GM19035 (cell line): ENCODE results near the gene KATNB1.
"Not testable (repeated sequence)": the region's sequence is repeated elsewhere in the genome, so short reads cannot be mapped to it uniquely, and the experiment has no call there.

Source experiments
- ATAC-seq: cut with Tn5 transposase; IDR thresholded peaks from one replicate; pipeline ENCODE4 v1.9.1; 2021; ENCODE audit not compliant: unreplicated experiment

KATNB1 gene

DNA sequence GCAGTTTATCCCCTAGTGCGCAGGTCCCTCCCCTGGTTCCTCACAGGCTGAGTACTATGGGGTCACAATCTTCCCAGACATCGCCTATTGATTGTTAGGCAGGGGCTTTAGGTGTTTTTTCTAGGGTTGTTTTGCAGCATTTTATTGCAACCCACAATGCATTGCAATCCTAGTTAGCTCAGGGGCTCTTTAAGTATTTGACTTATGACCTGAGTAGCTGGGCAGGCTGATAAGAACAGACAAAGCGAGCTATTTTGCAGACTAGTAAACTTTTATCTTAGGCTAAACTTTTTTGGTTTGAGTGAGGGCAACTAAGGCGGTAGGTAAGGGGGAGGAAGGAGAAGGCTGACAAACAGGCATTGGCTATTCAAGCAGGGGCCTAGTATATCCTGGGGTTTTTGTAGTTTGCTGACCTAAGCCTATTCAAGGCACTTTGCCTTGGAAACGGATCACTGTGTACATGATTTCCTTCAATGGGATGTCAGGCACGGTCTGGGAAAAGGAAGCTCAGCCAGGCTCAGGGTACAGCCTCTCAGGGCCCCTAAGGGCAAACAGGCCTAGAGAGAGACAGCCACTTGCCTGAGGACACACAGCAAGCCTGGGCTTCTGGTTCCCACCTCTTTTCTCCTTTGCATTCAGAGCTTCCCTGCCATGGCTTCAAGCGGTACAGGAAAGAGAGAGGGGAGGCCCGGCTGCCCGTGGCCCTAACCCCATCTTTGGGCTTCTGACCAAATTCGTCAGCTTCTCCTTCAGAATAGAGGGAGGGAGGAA lies 34.6 kb upstream of the KATNB1 start:
- no peak for ATAC-seq

DNA sequence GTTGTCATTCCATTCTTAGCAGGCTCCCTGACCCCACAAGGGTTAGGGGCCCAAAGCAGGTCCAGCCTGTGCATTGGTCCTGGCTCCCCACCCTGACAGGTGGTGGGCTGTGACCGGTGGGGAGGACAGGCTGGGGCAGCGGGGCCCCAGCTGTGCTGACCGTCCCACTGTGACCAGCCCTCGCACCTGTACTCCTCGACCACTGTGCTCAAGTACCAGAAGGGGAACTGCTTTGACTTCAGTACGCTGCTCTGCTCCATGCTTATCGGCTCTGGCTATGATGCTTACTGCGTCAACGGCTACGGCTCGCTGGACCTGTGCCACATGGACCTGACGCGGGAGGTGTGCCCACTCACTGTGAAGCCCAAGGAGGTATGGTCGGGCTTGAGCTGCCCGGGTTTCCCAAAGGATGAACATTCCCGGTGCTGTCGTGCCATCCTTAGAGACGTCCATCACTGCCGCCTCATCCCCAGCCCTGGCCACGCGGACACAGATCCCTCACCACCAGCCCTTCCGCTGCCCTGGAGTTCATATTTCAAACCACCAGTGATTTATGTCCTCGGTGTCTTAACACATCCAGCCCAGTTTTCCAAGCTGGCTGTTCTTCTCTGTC lies 33.7 kb upstream of the KATNB1 start:
- no peak for ATAC-seq

DNA sequence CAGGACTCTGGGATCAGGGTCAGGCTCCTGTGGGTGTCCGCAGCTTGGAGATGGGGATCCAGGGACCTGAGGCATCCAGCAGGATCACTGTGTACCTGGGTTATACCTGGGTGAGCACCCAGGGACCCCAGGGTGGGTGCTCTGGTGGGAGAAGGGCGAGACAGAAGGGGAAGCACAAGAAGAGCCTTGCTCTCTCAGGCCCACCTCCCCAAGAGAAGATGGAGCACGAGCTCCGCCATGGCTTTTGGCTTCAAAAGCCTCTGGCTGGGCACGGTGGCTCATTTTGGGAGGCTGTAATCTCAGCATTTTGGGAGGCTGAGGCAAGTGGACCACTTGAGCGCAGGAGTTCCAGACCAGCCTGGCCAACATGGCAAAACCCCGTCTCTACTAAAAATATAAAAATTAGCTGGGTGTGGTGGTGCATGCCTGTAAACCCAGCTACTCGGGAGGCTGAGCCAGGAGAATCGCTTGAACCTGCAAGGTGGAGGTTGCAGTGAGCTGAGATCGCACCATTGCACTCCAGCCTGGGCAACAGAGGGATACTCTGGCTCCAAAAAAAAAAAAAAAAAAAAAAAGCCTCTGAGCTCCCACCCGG lies 32.1 kb upstream of the KATNB1 start:
- no peak for ATAC-seq

DNA sequence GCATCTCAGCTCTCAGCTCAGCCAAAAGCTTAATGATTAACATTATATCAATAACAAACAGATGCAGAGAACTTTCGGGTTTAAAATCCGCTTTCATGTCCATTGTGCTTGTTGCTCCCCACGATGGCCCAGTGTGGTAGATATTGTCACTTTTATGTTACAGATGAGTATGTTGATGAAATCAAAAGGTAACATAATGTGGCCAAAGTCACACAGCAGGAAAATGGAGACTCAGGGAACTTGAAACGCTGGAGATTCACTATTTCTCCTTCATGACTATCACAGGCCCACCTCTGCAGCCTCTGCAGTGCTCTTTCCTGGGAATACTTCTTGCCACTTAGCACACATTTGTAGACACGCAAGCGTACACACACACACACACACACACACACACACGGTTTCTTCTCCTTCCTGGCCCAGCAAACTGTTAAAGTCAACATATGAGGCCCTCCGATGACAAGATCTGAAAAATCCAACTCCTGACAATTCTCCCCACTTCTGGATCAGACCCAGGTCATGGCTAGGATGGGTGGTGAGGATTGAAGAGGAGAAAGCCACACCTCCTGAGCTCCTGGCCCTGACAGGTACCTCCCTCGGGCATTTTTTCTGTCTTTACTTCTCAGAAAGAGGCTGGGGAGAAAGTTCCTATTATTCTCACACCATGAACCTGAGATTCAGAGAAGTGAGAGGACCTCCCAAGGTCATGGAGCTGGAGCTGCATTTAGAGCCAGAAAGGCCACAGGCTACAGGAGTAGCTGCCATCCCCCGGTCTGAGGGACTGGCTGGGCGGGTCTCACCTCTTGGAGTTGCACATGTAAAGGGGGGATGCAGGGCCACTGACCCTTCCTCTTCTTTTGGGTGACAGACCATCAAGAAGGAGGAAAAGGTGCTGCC lies 31.3 kb upstream of the KATNB1 start:
- no peak for ATAC-seq

DNA sequence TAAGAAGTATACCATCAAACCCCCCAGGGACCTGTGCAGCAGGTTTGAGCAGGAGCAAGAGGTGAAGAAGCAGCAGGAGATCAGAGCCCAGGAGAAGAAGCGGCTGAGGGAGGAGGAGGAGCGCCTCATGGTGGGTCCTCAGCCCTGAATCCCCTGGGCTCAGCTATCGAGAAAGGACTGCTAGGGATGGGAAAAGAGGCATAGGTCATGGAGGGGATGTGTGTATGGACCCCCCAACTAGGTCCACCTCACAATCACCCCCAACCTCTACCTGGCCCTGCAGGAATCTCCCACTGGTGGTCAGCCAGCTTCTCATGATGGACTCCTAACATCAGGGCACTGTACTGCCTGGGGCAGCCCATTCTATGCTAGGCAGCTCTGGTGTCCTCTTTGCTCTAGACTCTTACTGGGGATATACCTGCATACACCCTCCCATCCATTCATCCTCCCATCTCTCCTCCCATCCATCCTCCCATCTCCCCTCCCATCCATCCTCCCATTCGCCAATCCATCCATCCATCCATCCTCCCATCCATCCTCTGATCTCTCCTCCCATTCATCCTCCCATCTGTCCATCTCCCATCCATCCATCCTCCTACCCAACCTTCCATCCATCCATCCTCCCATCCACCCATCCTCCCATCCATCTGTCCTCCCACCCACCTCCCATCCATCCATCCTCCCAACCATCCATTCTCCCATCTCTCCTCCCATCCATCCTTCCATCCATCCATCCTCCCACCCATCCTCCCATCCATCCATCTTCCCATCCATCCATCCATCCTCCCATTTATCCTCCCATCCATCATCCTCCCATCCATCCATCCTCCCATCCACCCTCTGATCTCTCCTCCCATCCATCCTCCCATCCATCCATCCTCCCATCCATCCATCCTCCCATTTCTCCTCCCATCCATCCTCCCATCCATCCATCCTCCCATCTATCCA lies 30.4 kb upstream of the KATNB1 start:
- ATAC-seq, result no peak

DNA sequence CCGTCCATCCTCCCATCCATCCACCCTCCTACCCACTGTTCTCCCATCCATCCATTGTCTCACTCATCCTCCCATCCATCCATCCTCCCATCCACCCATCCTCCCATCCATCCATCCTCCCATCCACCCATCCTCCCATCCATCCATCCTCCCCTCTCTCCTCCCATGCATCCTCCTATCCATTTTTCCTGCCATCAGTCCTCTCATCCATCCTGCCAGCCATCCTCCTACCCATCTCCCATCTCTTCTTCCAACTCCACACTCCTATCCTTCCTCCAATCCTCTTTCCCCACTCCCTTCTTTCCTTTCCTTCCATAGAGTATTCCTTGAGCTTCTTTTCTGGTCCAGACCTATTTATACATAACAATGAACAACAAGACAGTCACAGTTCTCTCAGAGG lies 28.9 kb upstream of the KATNB1 start:
- no peak for ATAC-seq

DNA sequence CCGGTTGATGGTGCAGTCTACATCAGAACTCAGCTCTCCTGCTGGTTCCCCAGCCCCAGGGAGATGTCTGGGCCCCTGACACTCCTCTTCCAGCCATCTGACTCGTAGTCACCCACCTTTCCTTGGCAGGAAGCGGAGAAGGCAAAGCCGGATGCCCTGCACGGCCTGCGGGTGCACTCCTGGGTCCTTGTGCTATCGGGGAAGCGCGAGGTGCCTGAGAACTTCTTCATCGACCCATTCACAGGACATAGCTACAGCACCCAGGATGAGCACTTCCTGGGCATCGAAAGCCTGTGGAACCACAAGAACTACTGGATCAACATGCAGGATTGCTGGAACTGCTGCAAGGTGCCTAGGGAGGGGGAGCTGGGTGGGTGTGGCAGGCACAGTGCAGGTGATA lies 28.2 kb upstream of the KATNB1 start:
- no peak for ATAC-seq

DNA sequence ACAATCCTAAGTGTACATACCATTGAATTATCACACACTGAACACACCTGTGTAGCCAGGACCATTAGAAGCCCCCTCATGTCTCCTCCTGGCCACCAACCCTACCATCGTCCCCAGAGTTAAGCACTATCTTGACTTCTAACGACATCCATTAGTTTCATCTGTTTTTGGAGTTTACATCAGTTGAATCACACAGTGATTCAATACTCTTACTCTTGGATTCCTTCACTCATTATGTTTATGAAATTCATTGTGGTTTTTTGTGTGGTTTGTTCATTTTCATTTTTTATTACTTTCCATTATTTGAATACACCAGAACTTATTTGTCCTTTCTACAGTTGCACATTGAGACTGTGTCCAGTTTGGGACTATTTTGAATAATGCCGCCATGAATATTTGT lies 27.4 kb upstream of the KATNB1 start:
- no peak for ATAC-seq

DNA sequence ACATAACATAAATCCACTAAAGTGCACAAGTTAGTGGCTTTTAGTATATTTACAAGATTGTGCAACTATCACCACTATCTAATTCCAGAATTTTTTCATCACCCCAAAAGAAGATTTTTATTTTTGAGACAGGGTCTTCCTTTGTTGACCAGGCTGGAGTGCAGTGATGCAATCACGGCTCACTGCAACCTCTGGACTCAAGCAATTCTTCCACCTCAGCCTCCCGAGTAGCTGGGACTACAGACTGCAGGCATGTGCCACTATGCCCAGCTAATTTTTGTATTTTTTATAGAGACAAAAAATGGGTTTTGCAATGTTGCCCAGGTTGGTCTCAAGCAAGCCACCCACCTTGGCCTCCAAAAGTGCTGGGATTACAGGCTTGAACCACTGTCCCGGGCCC lies 25.9 kb upstream of the KATNB1 start:
- ATAC-seq, result no peak

DNA sequence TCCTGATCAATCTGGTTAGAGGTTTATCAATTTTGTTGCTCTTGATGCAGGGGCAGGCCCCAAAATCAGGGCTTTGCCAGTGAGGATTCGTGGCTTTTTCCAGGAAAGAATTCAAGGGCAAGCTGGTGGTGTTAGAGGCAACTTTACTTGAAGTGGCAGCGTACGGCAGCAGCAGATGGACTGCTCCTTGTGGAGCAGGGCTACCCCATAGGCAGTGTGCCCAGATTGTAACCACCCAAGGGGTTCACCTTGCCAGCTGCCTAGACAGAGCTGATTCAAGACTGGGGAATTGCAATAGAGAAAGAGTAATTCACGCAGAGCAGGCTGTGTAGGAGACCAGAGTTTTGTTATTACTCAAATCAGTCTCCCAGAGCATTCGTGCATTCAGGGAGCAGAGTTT lies 24.2 kb upstream of the KATNB1 start:
- no peak for ATAC-seq

DNA sequence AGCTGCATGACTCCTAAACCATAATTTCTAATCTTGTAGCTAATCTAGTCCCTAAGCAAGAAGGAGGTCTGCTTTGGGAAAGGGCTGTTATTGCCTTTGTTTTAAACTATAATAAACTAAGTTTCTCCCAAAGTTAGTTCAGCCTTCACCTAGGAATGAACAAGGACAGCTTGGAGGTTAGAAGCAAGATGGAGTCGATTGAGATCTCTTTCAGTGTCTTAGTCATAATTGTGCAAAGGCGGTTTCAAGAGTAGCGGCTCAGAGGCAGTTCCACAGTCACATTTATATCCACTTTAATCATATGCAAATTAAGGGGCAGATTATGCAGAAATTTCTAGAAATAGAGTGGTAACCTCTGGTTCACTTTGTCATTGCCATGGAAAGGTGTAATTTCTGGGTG lies 23.6 kb upstream of the KATNB1 start:
- no peak for ATAC-seq

DNA sequence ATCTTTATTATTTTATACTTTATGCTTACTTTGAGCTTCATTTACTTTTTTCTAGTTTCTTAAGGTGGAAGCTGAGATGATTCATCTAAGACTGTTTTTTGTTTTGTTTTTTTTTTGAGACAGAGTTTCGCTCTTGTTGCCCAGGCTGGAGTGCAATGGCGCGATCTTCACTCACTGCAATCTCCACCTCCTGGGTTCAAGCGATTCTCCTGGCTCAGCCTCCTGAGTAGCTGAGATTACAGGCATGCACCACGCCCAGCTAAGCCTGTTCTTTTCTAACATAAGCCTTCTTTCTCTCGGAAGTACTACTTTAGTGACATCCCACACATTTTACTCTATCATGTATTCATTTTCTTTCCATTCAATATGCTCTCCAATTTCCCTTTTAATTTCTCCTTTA lies 23.0 kb upstream of the KATNB1 start:
- not testable (repeated sequence) for ATAC-seq

DNA sequence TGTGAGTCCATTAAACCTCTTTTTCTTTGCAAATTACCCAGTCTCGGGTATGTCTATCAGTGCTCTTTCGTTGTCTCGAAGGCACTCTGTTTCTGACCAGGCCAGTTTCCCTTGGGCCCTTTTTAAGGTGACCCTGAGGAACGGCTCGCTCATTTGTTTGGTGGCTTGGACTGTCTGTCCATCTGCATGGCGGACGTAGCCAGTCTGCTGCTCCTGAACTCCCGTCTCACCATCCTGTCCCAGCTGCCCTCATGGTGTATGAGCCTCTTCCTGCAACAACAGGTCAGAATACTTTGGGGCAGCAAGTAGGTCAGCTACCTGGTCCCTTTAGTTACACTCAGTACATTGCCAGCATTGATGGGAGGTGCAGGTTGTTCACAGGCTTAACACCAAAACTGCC lies 22.0 kb upstream of the KATNB1 start:
- no peak for ATAC-seq

DNA sequence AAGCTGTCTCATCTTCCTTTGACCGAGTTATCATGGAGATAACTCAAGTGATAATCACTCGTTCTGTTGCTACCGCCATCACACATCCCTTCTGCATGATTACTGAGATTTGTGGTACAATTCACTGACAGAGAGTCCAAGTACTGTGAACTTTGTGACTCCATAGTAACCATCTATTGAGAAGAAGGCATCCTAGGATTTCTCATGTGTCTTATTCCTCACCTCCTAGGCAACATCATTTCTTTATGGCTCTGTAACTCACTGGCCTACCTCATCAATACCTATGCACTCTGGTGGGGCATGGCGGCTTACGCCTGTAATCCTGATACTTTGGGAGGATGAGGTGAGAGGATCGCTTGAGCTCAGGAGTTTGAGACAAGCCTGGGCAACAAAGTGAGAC lies 21.5 kb upstream of the KATNB1 start:
- ATAC-seq, result no peak

DNA sequence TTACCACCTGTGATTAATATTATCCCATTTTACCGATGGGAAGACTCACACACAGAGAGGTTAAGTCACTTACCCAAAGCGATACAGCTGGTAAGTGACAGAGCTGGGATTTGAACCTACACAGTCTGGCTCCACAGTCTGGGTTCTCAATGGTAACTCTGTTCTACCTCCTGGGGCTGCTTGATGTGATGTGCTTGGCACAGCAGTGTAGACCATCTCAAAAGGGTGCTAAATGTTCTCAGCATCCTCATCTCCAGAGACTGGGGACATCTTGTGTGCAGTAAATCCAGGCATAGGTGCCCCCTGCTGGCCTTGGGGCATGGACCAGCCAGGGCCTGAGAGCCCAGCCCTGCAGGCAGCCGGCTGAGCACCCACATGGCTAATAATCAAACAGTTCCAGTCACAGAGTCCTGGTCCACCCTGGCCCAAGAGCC lies 15.4 kb upstream of the KATNB1 start:
- no peak for ATAC-seq

DNA sequence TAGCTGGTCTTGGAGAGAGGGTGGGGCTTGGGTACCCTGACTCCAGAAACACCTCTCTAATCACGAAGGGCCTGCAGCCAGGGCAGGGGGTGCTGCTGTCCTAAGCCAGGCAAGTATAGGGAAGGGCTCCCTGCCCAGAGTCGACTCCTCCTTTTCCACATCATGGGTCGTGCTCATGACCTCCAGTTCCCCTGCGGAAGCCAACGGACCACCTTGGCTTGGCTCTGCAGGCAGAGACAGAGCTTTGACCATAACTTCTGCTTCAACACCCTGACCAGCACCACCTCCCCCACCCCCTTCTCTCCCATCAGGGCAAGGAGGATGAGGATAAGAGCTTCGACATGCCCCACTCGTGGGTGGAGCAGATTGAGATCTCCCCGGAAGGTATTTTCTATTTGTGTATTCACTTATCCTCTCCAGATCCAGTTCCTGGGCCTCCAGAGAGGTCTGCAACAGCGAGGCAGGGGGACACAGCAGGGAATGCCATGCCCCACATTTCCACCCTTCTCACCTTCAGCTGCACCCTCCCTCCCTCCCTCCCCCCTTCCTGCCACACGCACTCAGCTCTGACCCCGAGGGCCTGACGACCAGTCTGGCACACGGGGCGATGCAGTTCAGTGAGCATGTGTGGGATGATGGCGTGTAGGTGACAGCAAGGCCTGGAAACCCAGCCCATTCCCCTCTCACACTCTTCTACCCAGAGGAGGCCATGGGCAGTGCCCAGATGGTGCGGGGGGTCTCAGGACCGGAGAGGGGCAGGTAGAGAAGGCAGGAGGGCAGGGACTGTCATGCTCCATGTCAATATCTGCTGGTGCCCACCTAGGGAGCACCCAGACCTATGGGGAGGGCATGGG lies 14.0 kb upstream of the KATNB1 start:
- ATAC-seq, result no peak

DNA sequence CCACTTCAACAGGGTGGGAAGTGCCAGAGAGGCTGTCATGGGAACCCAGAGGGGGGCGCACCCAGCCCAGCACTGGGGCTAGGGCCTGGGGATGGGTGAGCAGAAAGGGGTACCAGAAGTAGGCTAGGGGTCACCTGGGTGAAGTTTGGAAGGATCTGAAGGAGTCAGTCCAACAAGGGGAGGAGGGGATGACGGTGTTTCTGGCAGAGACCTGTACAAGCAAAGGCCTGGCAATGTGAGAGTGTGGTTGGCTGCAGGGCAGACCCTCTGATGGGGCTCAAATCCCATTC lies 13.4 kb upstream of the KATNB1 start:
- no peak for ATAC-seq

DNA sequence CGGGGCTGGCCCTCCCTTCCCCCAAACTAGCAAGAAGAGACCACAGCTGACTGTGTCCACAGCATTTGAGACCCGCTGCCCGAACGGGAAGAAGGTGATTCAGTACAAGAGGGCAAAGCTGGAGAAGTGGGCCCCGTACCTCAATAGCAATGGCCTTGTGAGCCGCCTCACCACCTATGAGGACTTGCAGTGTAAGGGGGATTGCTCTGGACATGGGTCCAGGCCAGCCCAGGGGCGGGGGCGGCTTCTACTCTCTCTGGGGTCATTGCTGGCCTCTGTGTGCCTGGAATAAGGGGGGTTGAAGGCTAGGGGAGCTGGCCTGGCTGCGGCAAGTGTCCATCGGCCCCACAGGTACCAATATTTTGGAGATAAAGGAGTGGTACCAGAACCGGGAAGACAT lies 12.9 kb upstream of the KATNB1 start:
- no peak for ATAC-seq

DNA sequence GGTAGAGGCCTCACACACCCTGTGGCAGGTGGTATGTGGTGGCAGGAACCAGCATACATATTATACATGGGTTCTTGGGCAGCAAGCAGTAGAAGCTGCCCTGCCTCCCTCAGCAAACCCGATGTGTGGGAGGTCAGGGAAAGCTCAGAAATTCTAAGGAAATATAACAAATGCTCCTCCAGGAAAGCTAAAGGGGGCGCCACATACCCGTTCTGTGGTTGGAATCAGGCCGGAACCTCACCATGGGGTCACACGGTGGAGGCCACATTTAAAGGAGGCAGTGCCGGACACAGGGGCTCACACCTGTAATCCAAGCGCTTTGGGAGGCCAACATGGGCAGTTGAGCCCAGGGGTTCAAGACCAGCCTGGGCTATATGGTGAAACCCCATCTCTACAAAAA lies 12.4 kb upstream of the KATNB1 start:
- no peak for ATAC-seq

DNA sequence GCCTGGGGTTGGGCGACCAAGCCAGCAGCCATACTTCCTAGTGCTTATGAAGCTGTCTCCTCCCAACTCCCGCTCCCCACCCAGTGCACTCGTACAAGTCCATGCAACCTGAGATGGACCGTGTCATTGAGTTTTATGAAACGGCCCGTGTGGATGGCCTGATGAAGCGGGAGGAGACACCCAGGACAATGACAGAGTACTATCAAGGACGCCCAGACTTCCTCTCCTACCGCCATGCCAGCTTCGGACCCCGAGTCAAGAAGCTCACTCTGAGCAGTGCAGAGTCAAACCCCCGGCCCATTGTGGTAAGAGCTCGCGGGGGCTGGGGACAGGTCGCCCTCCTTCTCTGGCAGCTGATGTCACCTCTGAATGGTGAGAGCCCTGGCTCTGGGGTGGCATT lies 11.0 kb upstream of the KATNB1 start:
- no peak for ATAC-seq
